ENCODE measurements around the gene COL9A3. TPM values are rescaled to one million over a fixed set of nuclear protein-coding genes. Genes with fewer than 3 reads are reported as not detected.

COL9A3 gene
- total RNA-seq, 2 experiments from 2014 or later = not detected

GRCh38 chr20:62792182-62792939, 24.5 kb upstream of the COL9A3 start:
- no peak overlapping the region for H3K4me3 Mint-ChIP-seq
- H3K27ac Mint-ChIP-seq = peak overlapping the region; percentile 30
- ChIA-PET CTCF (interaction anchor here (0.7 to 3.4 kb wide), 34 partner anchors 10 to 556 kb away, joined by 3 to 19 read pairs (median 5); partner anchors contain the start of gene SLCO4A1), POLR2A (interaction anchor here (1.3 kb wide), 1 partner anchor 137 kb away, joined by 4 read pairs; no protein-coding TSS in a partner anchor)
- H3K36me3 Mint-ChIP-seq (ENCODE audit: low read depth) = peaks cover 4% of the 10 kb centered on the region
- peaks cover 28% of the 10 kb centered on the region for H3K4me1 Mint-ChIP-seq (ENCODE audit: low read depth)
- no peak for TF ChIP-seq CTCF (IDR thresholded peaks at IDR 0.05)
- no peaks in the 10 kb centered on the region for H3K27me3 Mint-ChIP-seq
- DNase-seq (no peak), ATAC-seq (no peak)
- intact Hi-C loops (cut with micrococcal nuclease) = loop anchor here (5.0 to 10.0 kb wide), 2 partner anchors 138 to 290 kb away; no protein-coding TSS in a partner anchor
- no peaks in the 10 kb centered on the region for H3K9me3 Mint-ChIP-seq

DNA sequence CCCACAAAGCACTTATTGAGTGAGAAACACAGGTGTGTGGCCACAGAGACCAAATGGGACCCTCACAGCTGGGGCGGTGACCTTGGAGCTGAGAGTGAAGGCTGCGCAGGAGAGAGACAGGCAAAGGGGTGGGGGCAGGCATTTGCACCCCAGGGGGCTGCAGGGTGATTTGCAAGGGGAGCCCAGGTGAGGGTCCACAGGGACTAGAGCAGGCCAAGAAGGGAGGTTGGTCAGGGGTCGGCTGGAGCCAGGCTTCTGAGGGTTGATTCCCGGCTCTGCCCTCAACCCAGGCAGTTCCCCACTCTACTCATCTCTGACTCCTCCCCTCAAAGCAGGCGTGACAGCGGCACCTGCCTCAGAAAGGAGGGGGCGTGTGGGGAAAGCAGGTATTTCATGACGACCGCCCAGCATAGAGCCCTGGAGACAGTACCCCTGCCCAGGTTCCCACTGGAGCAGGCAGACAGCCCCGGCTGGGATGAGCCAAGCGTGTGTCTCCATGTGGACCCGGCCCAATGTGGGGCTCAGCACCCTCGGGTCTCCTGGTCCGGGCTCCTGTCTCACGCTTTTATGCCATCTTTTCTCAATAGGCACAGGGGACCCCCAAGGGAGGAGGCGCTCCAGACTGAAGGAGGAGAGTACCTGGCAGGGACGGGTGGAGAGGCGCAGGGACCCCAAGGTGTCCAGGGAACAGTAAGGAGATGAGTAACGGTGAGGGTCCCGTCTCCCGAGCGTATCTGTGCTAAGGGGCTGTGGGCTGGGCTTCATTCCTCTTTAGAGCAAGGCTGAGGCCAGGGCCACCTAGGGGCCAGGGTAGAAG, 23.7 kb upstream of the COL9A3 start:
- no peak for ATAC-seq
- Mint-ChIP-seq H3K9me3 (no peaks in the 10 kb centered on the region), H3K4me3 (peak overlapping the region; percentile 65), H3K36me3 (ENCODE audit: low read depth) (peaks cover 9% of the 10 kb centered on the region), H3K27me3 (no peaks in the 10 kb centered on the region), H3K27ac (peak overlapping the region; percentile 87), H3K4me1 (ENCODE audit: low read depth) (peaks cover 30% of the 10 kb centered on the region)
- DNase-seq = peak; percentile 47
- intact Hi-C loops (cut with micrococcal nuclease) = loop anchor here (5.0 to 10.0 kb wide), 2 partner anchors 138 to 291 kb away; no protein-coding TSS in a partner anchor
- POLR2A ChIA-PET = interaction anchor here (1.3 to 3.6 kb wide), 3 partner anchors 14 to 151 kb away, joined by 4 to 11 read pairs (median 9); partner anchors contain the start of gene SLCO4A1
- TF ChIP-seq CTCF (IDR thresholded peaks at IDR 0.05) = no peak
- CTCF ChIA-PET = interaction anchor here (1.2 to 4.7 kb wide), 12 partner anchors 15 to 176 kb away, joined by 4 to 33 read pairs (median 14); partner anchors contain the start of gene SLCO4A1

DNA sequence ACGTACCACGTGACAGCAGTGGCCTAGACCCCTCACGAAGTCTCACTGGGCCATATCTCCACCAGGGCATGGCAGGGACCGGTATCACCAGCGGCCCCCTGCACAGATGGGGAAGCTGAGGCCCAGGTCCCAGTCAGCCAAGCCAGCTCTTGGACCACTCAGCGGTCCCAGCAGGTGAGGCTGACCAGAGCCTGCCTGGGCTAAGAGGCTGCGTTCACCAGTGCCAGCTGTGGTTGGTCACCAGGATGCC, 23.2 kb upstream of the COL9A3 start:
- POLR2A ChIA-PET = interaction anchor here (1.7 to 3.6 kb wide), 3 partner anchors 14 to 169 kb away, joined by 7 to 11 read pairs (median 9); partner anchors contain the start of gene SLCO4A1
- intact Hi-C loops (cut with micrococcal nuclease) = loop anchor here (5.0 to 10.0 kb wide), 2 partner anchors 139 to 291 kb away; no protein-coding TSS in a partner anchor
- Mint-ChIP-seq H3K4me1 (ENCODE audit: low read depth) (peaks cover 34% of the 10 kb centered on the region), H3K27me3 (no peaks in the 10 kb centered on the region), H3K36me3 (ENCODE audit: low read depth) (peaks cover 14% of the 10 kb centered on the region), H3K9me3 (no peaks in the 10 kb centered on the region), H3K4me3 (peak overlapping the region; percentile 65), H3K27ac (peak overlapping the region; percentile 87)
- ATAC-seq = no peak
- TF ChIP-seq CTCF (IDR thresholded peaks at IDR 0.05) = no peak
- CTCF ChIA-PET = interaction anchor here (1.0 to 4.7 kb wide), 4 partner anchors 15 to 170 kb away, joined by 3 to 33 read pairs (median 4); partner anchors contain the start of gene SLCO4A1
- no peak for DNase-seq

GRCh38 chr20:62794007-62794724, 22.7 kb upstream of the COL9A3 start:
- CTCF ChIA-PET = interaction anchor here (0.9 to 4.7 kb wide), 6 partner anchors 10 to 176 kb away, joined by 3 to 33 read pairs (median 4); partner anchors contain the start of gene SLCO4A1
- peak overlapping the region; percentile 91 for H3K27ac Mint-ChIP-seq

More at GRCh38 chr20:62794007-62794724, 22.7 kb upstream of the COL9A3 start:
- intact Hi-C loops (cut with micrococcal nuclease) = loop anchor here (5.0 to 10.0 kb wide), 2 partner anchors 139 to 292 kb away; no protein-coding TSS in a partner anchor
- H3K27me3 Mint-ChIP-seq = no peaks in the 10 kb centered on the region
- no peaks in the 10 kb centered on the region for H3K9me3 Mint-ChIP-seq
- TF ChIP-seq CTCF (IDR thresholded peaks at IDR 0.05) = no peak
- ATAC-seq = peak; percentile 82
- POLR2A ChIA-PET = interaction anchor here (1.0 to 3.6 kb wide), 6 partner anchors 10 to 178 kb away, joined by 3 to 12 read pairs (median 8); partner anchors contain the start of gene SLCO4A1
- peaks cover 16% of the 10 kb centered on the region for H3K36me3 Mint-ChIP-seq (ENCODE audit: low read depth)
- peaks cover 34% of the 10 kb centered on the region for H3K4me1 Mint-ChIP-seq (ENCODE audit: low read depth)
- peak; percentile 97 for DNase-seq
- peak overlapping the region; percentile 83 for H3K4me3 Mint-ChIP-seq

All from activated CD8-positive, alpha-beta T cell treated with anti-CD3 and anti-CD28 coated beads for 36 hours (primary cell).